Neural cell (in vitro differentiated cells): ENCODE measurements around the gene RAI1.

ENCODE experiments used
- EZH2 ChIP-seq: fragments of 200-600, 300-800 bp; shearing (Covaris generic), sonication (generic); IDR thresholded peaks from 2 replicates; pipeline ENCODE4 v1.6.1; 2014; ENCODE audit warnings: antibody characterized with exemption, low read length, borderline replicate concordance, mild to moderate bottlenecking; ENCODE audit not compliant: insufficient read depth, poor library complexity, severe bottlenecking
- POLR2AphosphoS5 ChIP-seq: IDR thresholded peaks from 2 replicates; pipeline ENCODE4 v1.6.1; 2012
- TF ChIP-seq, protein P1 (sequence below): fragments of 450-650 bp; IDR thresholded peaks from 2 replicates; pipeline ENCODE4 v1.5.1; 2014; ENCODE audit warnings: antibody characterized with exemption, mild to moderate bottlenecking, moderate library complexity; ENCODE audit not compliant: poor library complexity, severe bottlenecking

DNA sequence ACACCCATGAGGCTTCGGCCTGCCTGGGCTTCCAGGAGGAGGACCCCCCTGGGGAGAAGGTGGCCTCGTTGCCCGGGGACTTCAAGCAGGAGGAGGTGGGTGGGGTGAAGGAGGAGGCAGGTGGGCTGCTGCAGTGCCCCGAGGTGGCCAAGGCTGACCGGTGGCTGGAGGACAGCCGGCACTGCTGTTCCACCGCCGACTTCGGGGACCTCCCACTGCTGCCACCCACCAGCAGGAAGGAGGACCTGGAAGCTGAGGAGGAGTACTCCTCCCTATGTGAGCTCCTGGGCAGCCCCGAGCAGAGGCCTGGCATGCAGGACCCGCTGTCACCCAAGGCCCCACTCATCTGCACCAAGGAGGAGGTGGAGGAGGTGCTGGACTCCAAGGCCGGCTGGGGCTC, 114.0 kb downstream of the RAI1 start:
- TF ChIP-seq, protein P1, sequence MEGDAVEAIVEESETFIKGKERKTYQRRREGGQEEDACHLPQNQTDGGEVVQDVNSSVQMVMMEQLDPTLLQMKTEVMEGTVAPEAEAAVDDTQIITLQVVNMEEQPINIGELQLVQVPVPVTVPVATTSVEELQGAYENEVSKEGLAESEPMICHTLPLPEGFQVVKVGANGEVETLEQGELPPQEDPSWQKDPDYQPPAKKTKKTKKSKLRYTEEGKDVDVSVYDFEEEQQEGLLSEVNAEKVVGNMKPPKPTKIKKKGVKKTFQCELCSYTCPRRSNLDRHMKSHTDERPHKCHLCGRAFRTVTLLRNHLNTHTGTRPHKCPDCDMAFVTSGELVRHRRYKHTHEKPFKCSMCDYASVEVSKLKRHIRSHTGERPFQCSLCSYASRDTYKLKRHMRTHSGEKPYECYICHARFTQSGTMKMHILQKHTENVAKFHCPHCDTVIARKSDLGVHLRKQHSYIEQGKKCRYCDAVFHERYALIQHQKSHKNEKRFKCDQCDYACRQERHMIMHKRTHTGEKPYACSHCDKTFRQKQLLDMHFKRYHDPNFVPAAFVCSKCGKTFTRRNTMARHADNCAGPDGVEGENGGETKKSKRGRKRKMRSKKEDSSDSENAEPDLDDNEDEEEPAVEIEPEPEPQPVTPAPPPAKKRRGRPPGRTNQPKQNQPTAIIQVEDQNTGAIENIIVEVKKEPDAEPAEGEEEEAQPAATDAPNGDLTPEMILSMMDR, result no peak
- no peak for TF ChIP-seq EZH2
- no peak for TF ChIP-seq POLR2AphosphoS5
